Trophoblast cell (in vitro differentiated cells and primary cell): ENCODE results near the gene DHH.

Experiments used
- DNase-seq, 2 donors: peaks; one replicate each; pipeline ENCODE4 v3.0.0-alpha.2; 2016
- H2AFZ ChIP-seq: 2 replicates; pipeline ENCODE4 v1.6.1; 2013; ENCODE audit warnings: low read length, moderate library complexity, mild to moderate bottlenecking; ENCODE audit not compliant: insufficient read depth, poor library complexity
- H2AK5ac ChIP-seq: 2 replicates; pipeline ENCODE4 v1.6.1; 2013; ENCODE audit warnings: mild to moderate bottlenecking, low read length
- H2BK120ac ChIP-seq: 2 replicates; pipeline ENCODE4 v1.6.1; 2013; ENCODE audit warnings: low read length, mild to moderate bottlenecking, moderate library complexity; ENCODE audit not compliant: insufficient read depth, poor library complexity
- H2BK12ac ChIP-seq: 2 replicates; pipeline ENCODE4 v1.6.1; 2013; ENCODE audit warnings: mild to moderate bottlenecking, low read length, moderate library complexity
- H2BK5ac ChIP-seq: 2 replicates; pipeline ENCODE4 v1.6.1; 2013; ENCODE audit warnings: low read length, low read depth, moderate library complexity, mild to moderate bottlenecking; ENCODE audit not compliant: poor library complexity
- H3K14ac ChIP-seq: 2 replicates; pipeline ENCODE4 v1.6.1; 2013; ENCODE audit warnings: mild to moderate bottlenecking, low read length
- H3K18ac ChIP-seq: 2 replicates; pipeline ENCODE4 v1.6.1; 2013; ENCODE audit warnings: mild to moderate bottlenecking, low read length
- H3K23ac ChIP-seq: 2 replicates; pipeline ENCODE4 v1.6.1; 2013; ENCODE audit warnings: low read length
- H3K27ac ChIP-seq: 2 replicates; pipeline ENCODE4 v1.5.1; 2013; ENCODE audit warnings: low read depth, mild to moderate bottlenecking, inconsistent platforms, low read length, moderate library complexity
- H3K27me3 ChIP-seq: 2 replicates; pipeline ENCODE4 v1.6.1; 2013; ENCODE audit warnings: inconsistent platforms, mild to moderate bottlenecking, low read length, moderate library complexity; ENCODE audit not compliant: insufficient read depth
- H3K36me3 ChIP-seq, 2 experiments: 1 replicate in 1 of 2; 2 replicates in 1 of 2; pipeline ENCODE4 v1.6.1; 2013; ENCODE audit warnings: low read length in 2 of 2, mild to moderate bottlenecking in 2 of 2, moderate library complexity in 1 of 2; ENCODE audit not compliant: insufficient read depth in 2 of 2, control insufficient read depth in 1 of 2
- H3K4ac ChIP-seq: 2 replicates; pipeline ENCODE4 v1.6.1; 2013; ENCODE audit warnings: low read depth, mild to moderate bottlenecking, low read length, moderate library complexity
- H3K4me1 ChIP-seq, 2 experiments: 1 replicate in 1 of 2; 2 replicates in 1 of 2; pipeline ENCODE4 v1.6.1; 2013; ENCODE audit warnings: low read length in 2 of 2, mild to moderate bottlenecking in 2 of 2, moderate library complexity in 1 of 2; ENCODE audit not compliant: insufficient read depth in 2 of 2, control insufficient read depth in 1 of 2
- H3K4me2 ChIP-seq: 2 replicates; pipeline ENCODE4 v1.6.1; 2013; ENCODE audit warnings: inconsistent platforms, mild to moderate bottlenecking, low read length, moderate library complexity
- H3K4me3 ChIP-seq: 2 replicates; pipeline ENCODE4 v1.5.1; 2013; ENCODE audit warnings: mild to moderate bottlenecking, low read depth, low read length, inconsistent platforms
- H3K79me1 ChIP-seq: one replicate; pipeline ENCODE4 v1.6.1; 2013; ENCODE audit warnings: low read length
- H3K79me2 ChIP-seq: 2 replicates; pipeline ENCODE4 v1.6.1; 2013; ENCODE audit warnings: low read length, mild to moderate bottlenecking; ENCODE audit not compliant: control insufficient read depth, insufficient read depth, poor library complexity
- H3K9ac ChIP-seq: 2 replicates; pipeline ENCODE4 v1.6.1; 2013; ENCODE audit warnings: mild to moderate bottlenecking, low read length
- H3K9me3 ChIP-seq: 2 replicates; pipeline ENCODE4 v1.6.1; 2013; ENCODE audit warnings: low read depth, mild to moderate bottlenecking, control low read depth, inconsistent platforms, low read length; ENCODE audit not compliant: insufficient read depth
- H4K12ac ChIP-seq: 2 replicates; pipeline ENCODE4 v1.6.1; 2013; ENCODE audit warnings: low read depth, mild to moderate bottlenecking, low read length, moderate library complexity
- H4K8ac ChIP-seq: 2 replicates; pipeline ENCODE4 v1.6.1; 2013; ENCODE audit warnings: low read depth, mild to moderate bottlenecking, low read length, moderate library complexity
- H4K91ac ChIP-seq: one replicate; pipeline ENCODE4 v1.6.1; 2013; ENCODE audit warnings: low read depth, mild to moderate bottlenecking, low read length, moderate library complexity
- WGBS: extraction: QIAGEN DNeasy Blood & Tissue Kit; methylation state at CpG from one replicate; pipeline ENCODE4 v1.1.7; 2013; ENCODE audit warnings: missing lambda C conversion rate; ENCODE audit not compliant: insufficient read length, insufficient coverage; ENCODE audit errors: extremely low coverage; 5-methylcytosine and 5-hydroxymethylcytosine counted together

The DHH gene

GRCh38 chr12:49061157-49061650, 33.4 kb downstream of the DHH start:
- Histone ChIP-seq H2AFZ (peak overlapping the region; percentile 30), H4K8ac (peak overlapping the region; percentile 97), H3K27ac (no peak overlapping the region), H3K18ac (peak overlapping the region; percentile 91), H2BK5ac (peak overlapping the region; percentile 36), H2BK120ac (peak overlapping the region; percentile 18), H3K27me3 (no peaks in the 10 kb centered on the region), H3K4me1 (peaks cover 14 to 24% of the 10 kb centered on the region in 2 experiments), H4K91ac (peak overlapping the region; percentile 60), H4K12ac (peak overlapping the region; percentile 12), H2BK12ac (no peak overlapping the region), H3K9me3 (no peaks in the 10 kb centered on the region), H3K79me1 (peaks cover 18% of the 10 kb centered on the region), H3K23ac (no peak overlapping the region), H2AK5ac (no peak overlapping the region), H3K79me2 (peaks cover 36% of the 10 kb centered on the region), H3K4me2 (peak overlapping the region; percentile 86), H3K9ac (peak overlapping the region; percentile 55), H3K36me3 (no peaks in the 10 kb centered on the region), H3K4ac (no peak overlapping the region), H3K4me3 (peak overlapping the region; percentile 92), H3K14ac (peak overlapping the region; percentile 85)
- DNase-seq, result no peak
- WGBS, result no CpG with 5 or more reads among the region's 16 CpGs

DNA sequence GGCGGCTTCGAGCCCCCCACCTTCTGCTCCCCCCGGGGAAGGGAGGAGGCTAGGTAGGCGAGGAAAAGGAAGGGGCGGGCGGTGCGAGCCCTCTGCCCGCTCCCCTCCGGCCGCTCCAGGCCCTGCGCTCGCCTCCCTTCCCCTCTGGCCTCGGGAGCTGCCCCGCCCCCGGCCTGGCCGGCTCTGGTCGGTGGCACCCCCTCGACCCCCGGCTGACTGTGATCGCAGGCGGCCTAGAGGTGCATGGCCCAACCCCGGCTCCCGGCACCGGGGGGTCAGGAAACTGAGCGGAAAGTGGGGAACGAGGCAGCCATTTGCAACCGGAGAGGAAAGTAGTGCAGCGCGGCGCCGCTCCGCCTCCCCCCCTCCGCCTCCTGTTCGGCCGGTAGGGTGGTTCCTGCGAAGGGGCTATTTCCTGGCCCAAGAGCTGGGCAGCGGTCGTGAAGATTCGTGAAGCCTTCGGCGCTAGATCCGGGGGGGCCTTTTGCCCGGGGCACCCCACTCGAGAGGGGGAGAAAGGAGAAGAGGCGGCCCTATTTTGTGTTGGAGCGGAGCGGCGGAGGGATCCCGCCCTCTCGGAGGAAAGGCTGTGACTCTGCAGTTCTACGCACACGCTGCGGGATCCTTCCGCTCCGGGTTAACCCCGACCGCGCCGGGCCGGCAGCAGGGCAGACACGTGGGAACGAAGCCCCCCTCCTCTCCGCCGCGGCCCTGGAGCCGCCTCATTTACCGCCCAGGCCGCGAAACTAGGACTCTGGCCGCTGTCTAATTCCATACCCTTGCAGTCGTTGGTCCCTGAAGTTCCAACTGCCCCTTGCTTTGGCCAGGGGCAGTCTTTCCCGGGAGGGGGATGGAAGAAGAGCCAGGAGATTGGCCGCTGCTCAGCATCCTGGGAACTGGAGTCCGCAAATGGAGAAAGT, 34.1 kb downstream of the DHH start, which contains the start of gene KMT2D:
Gene KMT2D, minus strand, starts transcription at position 558 of the 920 bp plus-strand sequence. CDS start 5,470 bp downstream, outside the sequence.
- Histone ChIP-seq H3K4ac (peak within 1 kb of the TSS; percentile 100), H4K91ac (peak within 1 kb of the TSS; percentile 98), H2BK120ac (peak within 1 kb of the TSS; percentile 97), H3K4me1 (peaks cover 14 to 24% of the 10 kb centered on the region in 2 experiments), H3K9ac (peak within 1 kb of the TSS; percentile 99), H2AK5ac (peak within 1 kb of the TSS; percentile 96), H2BK5ac (peak within 1 kb of the TSS; percentile 99), H3K79me1 (peaks cover 18% of the 10 kb centered on the region), H3K4me2 (peak within 1 kb of the TSS; percentile 86), H3K4me3 (peak within 1 kb of the TSS; percentile 92), H3K27ac (peak within 1 kb of the TSS; percentile 86), H3K18ac (peak within 1 kb of the TSS; percentile 96), H2BK12ac (no peak within 1 kb of the TSS), H3K14ac (peak within 1 kb of the TSS; percentile 94), H3K27me3 (no peaks in the 10 kb centered on the region), H3K79me2 (peaks cover 38% of the 10 kb centered on the region), H4K12ac (peak within 1 kb of the TSS; percentile 92), H2AFZ (peak within 1 kb of the TSS; percentile 84), H3K36me3 (peaks cover 2 to 4% of the 10 kb centered on the region in 2 experiments), H3K9me3 (no peaks in the 10 kb centered on the region), H3K23ac (no peak within 1 kb of the TSS), H4K8ac (peak within 1 kb of the TSS; percentile 97)
- no CpG with 5 or more reads among the region's 74 CpGs for WGBS
- DNase-seq, result peak; percentile 75 to 90

DNA sequence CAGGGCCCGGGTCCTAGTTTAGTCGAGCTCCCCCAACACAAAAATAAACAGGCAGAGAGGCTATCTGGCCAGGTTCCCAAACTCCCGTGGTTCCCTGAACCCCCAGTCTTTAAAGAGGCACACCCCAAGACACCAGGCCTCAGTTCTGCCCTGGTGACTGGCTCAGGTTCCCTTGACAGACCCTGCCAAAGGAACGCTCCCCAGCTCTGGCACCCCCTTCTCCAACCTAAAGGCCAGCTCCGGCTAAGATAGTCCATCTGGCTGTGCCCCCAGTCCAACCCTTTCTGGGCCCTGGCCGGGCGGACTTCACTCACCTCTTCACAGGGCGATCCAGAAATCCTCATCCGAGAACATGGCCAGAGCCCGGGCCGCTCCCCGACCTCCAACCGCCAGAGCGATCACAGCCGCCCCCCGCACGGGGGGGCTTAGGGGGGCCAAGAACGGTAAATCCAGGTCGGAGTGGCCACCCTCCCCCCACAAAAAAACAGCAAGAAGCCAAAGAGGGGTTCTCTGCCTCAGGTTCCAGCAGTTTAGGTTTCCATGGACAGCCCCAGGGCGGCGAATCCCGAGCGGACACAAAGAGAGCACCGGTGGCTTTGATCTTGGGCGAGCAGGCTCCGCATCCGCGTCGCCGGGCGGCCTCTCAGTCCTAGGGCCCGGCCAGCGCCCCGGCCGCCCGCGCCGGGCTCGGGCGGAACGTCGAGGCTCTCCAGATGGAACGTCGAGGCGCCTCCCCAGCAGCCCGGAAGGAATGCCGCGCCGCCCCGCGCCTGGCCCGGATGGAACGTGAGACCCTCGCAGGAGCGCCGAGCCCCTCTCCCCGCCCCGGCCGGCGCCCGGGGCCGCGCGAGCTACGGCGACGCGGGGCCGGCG, 35.1 kb downstream of the DHH start:
- H3K79me1 ChIP-seq, result peaks cover 18% of the 10 kb centered on the region
- H2AFZ ChIP-seq, result peak overlapping the region; percentile 84
- H3K4ac ChIP-seq, result peak overlapping the region; percentile 100
- peak overlapping the region; percentile 99 for H2BK5ac ChIP-seq
- peak overlapping the region; percentile 97 for H4K8ac ChIP-seq
- H3K4me2 ChIP-seq, result peak overlapping the region; percentile 86
- H3K9ac ChIP-seq, result peak overlapping the region; percentile 99
- H3K4me1 ChIP-seq, result peaks cover 14 to 24% of the 10 kb centered on the region in 2 experiments
- peak overlapping the region; percentile 86 for H3K27ac ChIP-seq
- no peaks in the 10 kb centered on the region for H3K9me3 ChIP-seq
- no peaks in the 10 kb centered on the region for H3K27me3 ChIP-seq
- peak overlapping the region; percentile 98 for H4K91ac ChIP-seq
- peak overlapping the region; percentile 97 for H2BK120ac ChIP-seq
- H2AK5ac ChIP-seq, result peak overlapping the region; percentile 96
- H3K18ac ChIP-seq, result peak overlapping the region; percentile 96
- H3K79me2 ChIP-seq, result peaks cover 38% of the 10 kb centered on the region
- H2BK12ac ChIP-seq, result no peak overlapping the region
- DNase-seq, result peak in 1 of 2 donors; percentile 62
- H3K4me3 ChIP-seq, result peak overlapping the region; percentile 92
- no CpG with 5 or more reads among the region's 70 CpGs for WGBS
- H3K14ac ChIP-seq, result peak overlapping the region; percentile 94
- H3K23ac ChIP-seq, result no peak overlapping the region
- peak overlapping the region; percentile 88 for H4K12ac ChIP-seq
- H3K36me3 ChIP-seq, result peaks cover 5 to 12% of the 10 kb centered on the region in 2 experiments

- peaks cover 38% of the 10 kb centered on the region for H3K79me2 ChIP-seq
- H2BK5ac ChIP-seq, result peak overlapping the region; percentile 70
- no peak overlapping the region for H4K8ac ChIP-seq
- H3K18ac ChIP-seq, result no peak overlapping the region
- peak overlapping the region; percentile 99 for H3K9ac ChIP-seq
- H3K36me3 ChIP-seq, result peaks cover 11 to 18% of the 10 kb centered on the region in 2 experiments
- H3K4me1 ChIP-seq, result peaks cover 14 to 24% of the 10 kb centered on the region in 2 experiments
- H3K79me1 ChIP-seq, result peaks cover 18% of the 10 kb centered on the region
- peak overlapping the region; percentile 86 for H3K4me2 ChIP-seq
- no peak overlapping the region for H2BK12ac ChIP-seq
- H3K27ac ChIP-seq, result no peak overlapping the region
- H3K27me3 ChIP-seq, result no peaks in the 10 kb centered on the region
- WGBS, result no CpG with 5 or more reads among the region's 1 CpG
- H3K4ac ChIP-seq, result peak overlapping the region; percentile 100
- H3K14ac ChIP-seq, result peak overlapping the region; percentile 94
- H3K9me3 ChIP-seq, result no peaks in the 10 kb centered on the region
- H2BK120ac ChIP-seq, result no peak overlapping the region
- H4K12ac ChIP-seq, result no peak overlapping the region
- peak overlapping the region; percentile 98 for H4K91ac ChIP-seq
- no peak overlapping the region for H3K23ac ChIP-seq
- peak overlapping the region; percentile 92 for H3K4me3 ChIP-seq
- no peak for DNase-seq
- no peak overlapping the region for H2AFZ ChIP-seq
- peak overlapping the region; percentile 96 for H2AK5ac ChIP-seq
These were observed 35.6 kb downstream of the DHH start for GRCh38 chr12:49059045-49059298.
